Mucosa of stomach (tissue), 1 donor: ENCODE data around the gene RNASEH1.

Experiments
- H3K27me3 ChIP-seq: one replicate; pipeline ENCODE4 v1.7.0; 2013; ENCODE audit warnings: mild to moderate bottlenecking, low read length; ENCODE audit not compliant: control insufficient read depth, insufficient read depth
- H3K36me3 ChIP-seq: one replicate; pipeline ENCODE4 v1.7.0; 2013; ENCODE audit warnings: low read length; ENCODE audit not compliant: control insufficient read depth, insufficient read depth
- H3K4me1 ChIP-seq: one replicate; pipeline ENCODE4 v1.7.0; 2013; ENCODE audit warnings: mild to moderate bottlenecking, low read length; ENCODE audit not compliant: control insufficient read depth, insufficient read depth
- H3K4me3 ChIP-seq: one replicate; pipeline ENCODE4 v1.7.0; 2013; ENCODE audit warnings: low read length
- H3K9ac ChIP-seq: one replicate; pipeline ENCODE4 v1.7.0; 2013; ENCODE audit warnings: mild to moderate bottlenecking, low read length, moderate library complexity
- H3K9me3 ChIP-seq: one replicate; pipeline ENCODE4 v1.7.0; 2013; ENCODE audit warnings: mild to moderate bottlenecking, low read length, moderate library complexity; ENCODE audit not compliant: control insufficient read depth
- donor health status: Pancreatic carcinoma.

Gene RNASEH1

GRCh38 chr2:3598912-3599854 is 41.0 kb upstream of the RNASEH1 start:
- Histone ChIP-seq H3K4me1 (no peaks in the 10 kb centered on the region), H3K4me3 (no peak overlapping the region), H3K9me3 (no peaks in the 10 kb centered on the region), H3K27me3 (no peaks in the 10 kb centered on the region), H3K36me3 (no peaks in the 10 kb centered on the region), H3K9ac (no peak overlapping the region)

- Histone ChIP-seq H3K9me3 (no peaks in the 10 kb centered on the region), H3K36me3 (no peaks in the 10 kb centered on the region)
Observed at GRCh38 chr2:3598197-3598910, 40.2 kb upstream of the RNASEH1 start.

GRCh38 chr2:3597567-3597966 is 39.4 kb upstream of the RNASEH1 start:
- Histone ChIP-seq H3K27me3 (no peaks in the 10 kb centered on the region), H3K9me3 (no peaks in the 10 kb centered on the region), H3K36me3 (no peaks in the 10 kb centered on the region), H3K4me1 (no peaks in the 10 kb centered on the region), H3K9ac (no peak overlapping the region), H3K4me3 (no peak overlapping the region)

More at GRCh38 chr2:3598197-3598910, 40.2 kb upstream of the RNASEH1 start:
- H3K27me3 ChIP-seq: no peaks in the 10 kb centered on the region
- no peaks in the 10 kb centered on the region for H3K4me1 ChIP-seq
- H3K4me3 ChIP-seq: no peak overlapping the region
- no peak overlapping the region for H3K9ac ChIP-seq

- H3K27me3 ChIP-seq: no peaks in the 10 kb centered on the region
- H3K4me1 ChIP-seq: no peaks in the 10 kb centered on the region
- no peaks in the 10 kb centered on the region for H3K36me3 ChIP-seq
- H3K9ac ChIP-seq: no peak overlapping the region
- no peak overlapping the region for H3K4me3 ChIP-seq
- H3K9me3 ChIP-seq: no peaks in the 10 kb centered on the region
Observed at GRCh38 chr2:3596901-3597417, 38.8 kb upstream of the RNASEH1 start.

- no peaks in the 10 kb centered on the region for H3K4me1 ChIP-seq
- H3K9me3 ChIP-seq: no peaks in the 10 kb centered on the region
- H3K4me3 ChIP-seq: no peak overlapping the region
- no peaks in the 10 kb centered on the region for H3K36me3 ChIP-seq
- no peak overlapping the region for H3K9ac ChIP-seq
- no peaks in the 10 kb centered on the region for H3K27me3 ChIP-seq
Observed at GRCh38 chr2:3595985-3596384, 37.9 kb upstream of the RNASEH1 start.

GRCh38 chr2:3595404-3595803 is 37.3 kb upstream of the RNASEH1 start:
- Histone ChIP-seq H3K4me1 (no peaks in the 10 kb centered on the region), H3K4me3 (no peak overlapping the region), H3K27me3 (no peaks in the 10 kb centered on the region), H3K9ac (peak overlapping the region; percentile 8), H3K9me3 (no peaks in the 10 kb centered on the region), H3K36me3 (no peaks in the 10 kb centered on the region)

- H3K9ac ChIP-seq: peak within 1 kb of the TSS; percentile 8
- no peaks in the 10 kb centered on the region for H3K36me3 ChIP-seq
Observed at GRCh38 chr2:3594493-3595281, 36.6 kb upstream of the RNASEH1 start, which contains the start of gene COLEC11. Gene COLEC11, plus strand, starts transcription at chr2:3595112. Its CDS starts 9,229 bp downstream, at chr2:3604341.

GRCh38 chr2:3589086-3589485 is 31.0 kb upstream of the RNASEH1 start:
- no peaks in the 10 kb centered on the region for H3K9me3 ChIP-seq
- H3K9ac ChIP-seq: no peak overlapping the region
- peaks cover 16% of the 10 kb centered on the region for H3K4me1 ChIP-seq
- H3K36me3 ChIP-seq: no peaks in the 10 kb centered on the region
- no peaks in the 10 kb centered on the region for H3K27me3 ChIP-seq
- H3K4me3 ChIP-seq: no peak overlapping the region

More at GRCh38 chr2:3594493-3595281, 36.6 kb upstream of the RNASEH1 start, which contains the start of gene COLEC11:
- Histone ChIP-seq H3K9me3 (no peaks in the 10 kb centered on the region), H3K4me3 (no peak within 1 kb of the TSS), H3K27me3 (no peaks in the 10 kb centered on the region), H3K4me1 (no peaks in the 10 kb centered on the region)

- Histone ChIP-seq H3K4me1 (peaks cover 16% of the 10 kb centered on the region), H3K9ac (no peak overlapping the region), H3K4me3 (no peak overlapping the region), H3K9me3 (no peaks in the 10 kb centered on the region), H3K36me3 (no peaks in the 10 kb centered on the region), H3K27me3 (no peaks in the 10 kb centered on the region)
Observed at GRCh38 chr2:3588084-3588483, 30.0 kb upstream of the RNASEH1 start.

- no peak overlapping the region for H3K4me3 ChIP-seq
- H3K9me3 ChIP-seq: no peaks in the 10 kb centered on the region
- H3K27me3 ChIP-seq: no peaks in the 10 kb centered on the region
- no peak overlapping the region for H3K9ac ChIP-seq
- no peaks in the 10 kb centered on the region for H3K36me3 ChIP-seq
- H3K4me1 ChIP-seq: peaks cover 16% of the 10 kb centered on the region
Observed at GRCh38 chr2:3587432-3587831, 29.3 kb upstream of the RNASEH1 start.

- Histone ChIP-seq H3K4me3 (no peak overlapping the region), H3K9ac (no peak overlapping the region), H3K9me3 (no peaks in the 10 kb centered on the region), H3K4me1 (peaks cover 16% of the 10 kb centered on the region), H3K27me3 (no peaks in the 10 kb centered on the region), H3K36me3 (peaks cover under 1% of the 10 kb centered on the region)
Observed at GRCh38 chr2:3587021-3587420, 28.9 kb upstream of the RNASEH1 start.
